ENCODE results near the gene PCDH19.

PCDH19 gene

DNA sequence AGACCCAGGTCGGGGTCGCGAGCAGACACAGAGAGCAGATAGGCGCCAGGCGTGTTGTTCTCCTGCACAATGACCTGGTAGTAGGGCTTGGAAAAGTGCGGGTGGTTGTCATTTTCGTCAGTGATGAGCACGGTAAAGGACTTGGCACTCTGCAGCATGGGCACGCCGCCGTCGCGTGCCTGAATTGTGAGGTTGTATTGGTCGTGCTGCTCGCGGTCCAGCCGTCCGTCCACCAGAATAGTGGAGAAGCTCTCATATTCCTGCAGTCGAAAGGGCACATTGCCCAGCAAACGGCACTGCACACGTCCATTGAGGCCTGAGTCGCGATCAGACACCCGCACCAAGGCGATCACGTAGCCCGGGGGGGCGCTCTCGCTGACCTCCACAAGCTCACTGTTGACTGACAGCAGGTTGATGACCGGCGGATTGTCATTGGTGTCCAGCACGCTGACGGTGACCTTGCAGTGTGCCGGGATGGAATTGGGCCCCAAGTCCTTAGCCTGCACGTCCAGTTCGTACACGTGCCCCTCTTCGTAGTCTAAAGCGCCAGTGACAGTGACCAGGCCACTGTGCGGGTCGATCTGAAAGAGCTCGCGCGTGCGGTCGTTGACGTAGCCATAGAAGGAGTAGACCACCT lies 2.8 kb downstream of the PCDH19 start:
- no peak for DNase-seq (ENCODE audit: low read depth)

DNA sequence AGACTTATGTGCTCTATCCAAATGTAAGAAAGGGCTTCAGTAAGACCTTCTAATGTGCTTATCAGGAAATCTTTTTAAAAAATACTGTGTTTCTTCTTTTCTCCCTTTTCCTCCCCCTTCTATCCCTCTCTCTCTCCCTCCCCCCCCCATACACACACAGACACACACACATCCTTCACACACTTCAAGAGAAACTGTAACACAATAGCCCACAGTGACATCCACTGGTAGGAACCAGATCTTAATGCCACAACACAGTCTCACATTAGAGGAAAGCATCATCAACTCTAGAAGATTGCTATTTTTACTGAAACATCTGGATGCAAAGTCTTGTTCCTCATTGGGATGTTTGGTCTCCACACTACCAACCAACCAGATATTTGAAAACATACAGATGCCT lies 4.6 kb downstream of the PCDH19 start:
- DNase-seq (ENCODE audit: low read depth): no peak

DNA sequence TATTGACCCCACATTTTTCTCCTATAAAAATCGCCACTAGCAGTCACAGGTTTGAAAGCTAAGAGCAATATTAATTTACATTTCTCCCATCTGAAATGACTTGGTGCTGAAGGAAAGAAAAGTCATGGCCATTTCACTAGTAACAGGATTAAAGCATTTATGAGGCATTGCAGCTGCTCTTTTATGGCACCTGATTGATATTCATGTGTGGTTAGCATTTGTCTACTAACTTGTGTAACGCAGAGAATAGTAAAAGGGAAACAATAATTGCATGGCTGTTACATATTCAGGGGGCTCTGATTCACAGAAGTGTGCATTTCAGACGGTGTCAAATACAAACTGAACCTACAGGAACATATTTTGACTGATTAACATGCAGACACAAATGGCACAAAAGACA lies 5.2 kb downstream of the PCDH19 start:
- no peak for DNase-seq (ENCODE audit: low read depth)

GRCh38 chrX:100395781-100396180 lies 14.3 kb downstream of the PCDH19 start:
- DNase-seq (ENCODE audit: low read depth): no peak

- no peak for DNase-seq (ENCODE audit: low read depth)
These were observed 28.5 kb downstream of the PCDH19 start for GRCh38 chrX:100381619-100382018.

GRCh38 chrX:100379388-100379986 lies 30.6 kb downstream of the PCDH19 start:
- no peak for DNase-seq (ENCODE audit: low read depth)

DNA sequence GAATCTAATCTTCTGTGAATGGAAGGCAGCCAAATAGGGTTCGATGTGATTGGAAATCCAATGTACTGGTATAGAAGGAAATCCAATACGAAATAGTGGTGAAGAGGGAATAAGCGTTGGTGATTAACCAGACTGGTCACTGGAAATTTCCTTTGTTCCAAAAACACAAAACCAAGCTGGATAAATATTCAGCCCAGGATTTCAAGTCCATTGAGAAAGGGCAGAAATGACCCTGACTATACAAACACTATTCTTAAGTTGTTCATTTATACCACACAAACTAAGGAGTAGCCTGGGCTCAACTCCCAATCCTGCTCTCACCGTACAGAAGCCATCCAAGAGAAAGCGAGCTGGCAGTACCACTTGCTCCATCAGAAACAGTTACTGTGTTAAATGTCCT lies 32.2 kb downstream of the PCDH19 start:
- no peak for DNase-seq (ENCODE audit: low read depth)

DNA sequence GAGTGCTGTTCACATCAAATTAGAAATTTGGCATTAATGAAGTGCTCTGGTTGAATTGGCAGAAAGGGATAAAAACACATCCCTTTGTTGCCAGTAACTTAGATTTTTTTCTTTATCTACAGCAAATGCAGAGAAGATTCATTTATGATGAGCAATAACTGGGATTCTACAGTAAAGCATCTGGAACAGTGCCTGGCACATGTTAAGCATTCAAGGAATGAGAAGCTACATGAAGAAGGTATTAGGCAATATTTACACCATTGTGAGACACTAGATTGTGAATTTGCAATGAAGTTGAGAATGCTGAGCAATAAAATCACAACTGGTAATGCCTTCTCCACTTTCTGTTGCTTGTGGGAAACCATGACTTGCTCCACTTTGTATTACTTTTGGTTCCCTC lies 33.5 kb downstream of the PCDH19 start:
- no peak for DNase-seq (ENCODE audit: low read depth)

DNA sequence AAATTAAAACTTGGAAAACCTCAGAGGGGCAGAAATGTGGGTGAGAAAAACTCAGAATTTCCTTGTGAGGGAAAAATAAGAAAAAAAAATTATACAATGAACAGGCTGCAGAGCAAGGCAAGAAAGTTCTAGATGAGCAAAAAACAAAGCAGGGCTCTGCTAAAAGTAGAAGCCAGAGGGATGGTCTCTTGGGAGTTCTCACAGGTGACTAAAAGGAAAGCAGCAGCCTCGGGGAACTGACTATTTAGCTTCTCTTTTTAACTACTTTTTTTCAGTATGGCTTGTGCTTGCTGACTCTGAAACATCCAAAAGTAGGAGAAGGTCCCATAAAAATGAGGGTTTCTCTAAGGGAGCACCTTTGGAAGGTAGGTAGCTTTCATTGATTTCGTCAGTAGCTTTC lies 36.4 kb downstream of the PCDH19 start:
- DNase-seq (ENCODE audit: low read depth): no peak

- DNase-seq (ENCODE audit: low read depth): no peak
These were observed 41.9 kb downstream of the PCDH19 start for GRCh38 chrX:100368167-100368566.

DNA sequence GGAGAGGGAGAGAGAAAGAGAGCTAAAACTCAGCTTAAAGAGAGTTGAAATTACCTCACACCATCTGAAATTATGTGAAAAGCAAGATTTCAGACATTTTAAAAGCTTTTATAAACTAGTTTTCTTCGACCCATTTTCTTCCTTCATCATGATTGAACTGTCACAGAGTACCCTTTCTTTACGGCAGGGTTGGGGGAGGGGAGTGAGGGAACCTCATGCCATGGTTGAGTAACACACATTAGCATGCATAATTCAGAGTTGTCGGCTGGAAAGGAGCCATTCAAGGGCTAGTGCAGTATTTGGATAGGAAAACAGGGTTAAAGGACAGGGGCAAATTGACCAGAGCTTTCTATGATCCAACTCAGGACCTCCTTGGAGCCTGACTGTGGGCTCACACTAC lies 46.2 kb downstream of the PCDH19 start:
- no peak for DNase-seq (ENCODE audit: low read depth)

DNA sequence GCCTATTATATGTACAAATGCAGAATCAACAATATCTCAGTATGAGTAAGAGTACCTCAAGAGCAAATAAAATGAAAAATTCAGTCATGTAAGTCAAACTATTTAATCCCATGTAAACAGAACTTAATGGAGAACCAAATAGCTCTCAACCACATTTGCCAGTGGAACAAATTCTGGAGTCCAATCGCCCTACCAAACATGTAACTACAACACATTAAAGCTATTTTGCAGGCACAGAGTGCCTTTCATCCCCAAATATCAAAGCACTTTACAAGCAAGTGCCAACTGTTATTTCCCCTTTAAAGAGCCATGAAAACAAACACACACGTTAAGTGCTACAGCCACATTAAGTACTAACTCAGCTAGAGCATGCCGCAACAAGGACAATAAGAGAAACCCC lies 51.3 kb downstream of the PCDH19 start:
- DNase-seq (ENCODE audit: low read depth): no peak

DNA sequence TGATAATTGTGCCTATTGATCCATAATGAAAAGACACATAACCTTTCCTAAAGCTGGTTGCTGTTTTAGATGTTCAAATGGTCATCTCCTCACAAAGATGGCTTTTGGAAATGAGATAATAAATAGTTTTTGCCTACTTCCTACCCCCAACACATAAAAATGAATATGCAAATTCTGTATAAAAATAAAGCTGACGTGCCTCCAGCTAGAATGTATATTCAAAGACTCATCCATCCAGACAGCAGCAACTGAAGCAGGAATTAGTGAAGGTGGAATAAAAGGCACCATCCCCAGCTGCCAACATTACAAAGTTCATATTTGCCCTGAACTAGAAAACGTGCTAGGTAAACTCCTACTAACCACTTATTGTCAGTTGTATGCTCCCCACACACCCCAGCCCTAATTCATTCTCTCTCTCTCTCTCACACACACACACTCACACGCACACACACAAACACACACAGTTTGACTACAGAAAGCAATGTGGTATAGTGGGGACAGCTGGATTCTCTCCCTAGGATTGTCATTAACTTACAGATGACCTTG lies 53.6 kb downstream of the PCDH19 start:
- DNase-seq (ENCODE audit: low read depth): no peak

- DNase-seq (ENCODE audit: low read depth): no peak
These were observed 54.4 kb downstream of the PCDH19 start for GRCh38 chrX:100355680-100356079.

GRCh38 chrX:100353326-100353725 lies 56.7 kb downstream of the PCDH19 start:
- DNase-seq (ENCODE audit: low read depth): no peak

DNA sequence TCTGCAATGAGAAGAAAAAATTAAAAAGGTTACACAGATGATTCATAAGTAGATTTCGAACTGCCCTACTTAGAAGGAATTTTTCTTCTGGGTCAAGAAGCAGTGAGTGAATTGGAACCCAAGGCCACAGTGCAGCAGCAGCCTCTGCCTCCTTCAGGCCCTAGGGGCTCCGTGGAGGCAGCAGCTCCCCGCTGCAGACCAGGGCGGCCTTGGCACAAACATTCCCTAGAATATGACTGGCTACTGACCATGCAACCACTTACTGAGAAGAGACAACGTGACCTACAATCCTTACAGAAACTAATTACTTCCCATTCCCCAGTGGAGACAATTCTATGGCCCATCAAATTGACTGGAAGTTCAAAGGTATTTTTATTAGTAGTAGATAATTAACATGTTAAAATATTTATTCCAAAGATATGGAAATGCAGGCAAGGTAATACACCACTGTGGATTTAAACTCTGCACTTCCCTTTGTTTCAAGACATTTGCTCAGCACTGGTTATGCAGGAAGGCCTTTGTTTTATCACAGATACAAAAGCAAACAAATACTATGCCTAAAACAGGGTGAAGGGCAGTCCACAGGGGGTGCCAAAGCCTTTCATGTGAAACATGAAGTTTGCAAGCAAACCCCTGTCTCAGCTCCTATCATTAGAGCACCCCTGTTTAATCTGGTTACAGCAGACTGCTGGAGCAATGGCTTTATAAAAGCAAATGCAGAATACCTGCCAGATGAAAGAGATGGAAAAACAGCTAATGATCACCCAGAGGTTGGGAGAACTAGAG lies 59.2 kb downstream of the PCDH19 start:
- DNase-seq (ENCODE audit: low read depth): no peak

- DNase-seq (ENCODE audit: low read depth): no peak
These were observed 60.7 kb downstream of the PCDH19 start for GRCh38 chrX:100349391-100349790.

- no peak for DNase-seq (ENCODE audit: low read depth)
These were observed 68.9 kb downstream of the PCDH19 start for GRCh38 chrX:100341142-100341510.

DNA sequence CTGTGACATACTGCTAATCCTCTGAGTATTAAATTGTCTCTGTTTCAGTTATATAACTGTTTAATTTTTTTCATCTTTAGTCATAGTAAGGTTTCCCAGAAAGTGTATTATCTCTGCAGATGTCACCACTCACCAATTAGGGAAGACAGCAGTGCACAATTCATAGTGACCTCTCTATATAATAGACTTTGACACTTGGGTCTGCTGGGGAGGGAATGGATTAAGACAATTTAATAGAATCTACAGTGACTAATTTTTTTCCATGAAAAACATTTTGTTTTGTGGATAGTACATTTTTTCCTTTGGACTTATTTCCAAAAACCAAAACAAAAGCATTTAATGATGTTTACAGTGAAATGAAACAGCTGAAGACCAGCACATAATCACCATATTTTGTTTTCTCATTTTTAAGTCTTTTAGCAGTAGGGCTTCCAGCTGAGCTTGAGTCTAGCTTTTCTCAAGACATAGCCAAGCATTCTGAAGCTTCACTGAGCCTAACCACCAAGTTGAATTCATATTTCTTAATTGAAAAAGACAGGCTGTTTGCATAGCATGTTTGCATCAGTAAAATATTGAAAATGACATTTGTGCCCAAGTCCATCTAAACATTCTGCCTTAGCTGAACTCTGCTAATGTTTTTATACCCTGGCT lies 69.5 kb downstream of the PCDH19 start:
- DNase-seq (ENCODE audit: low read depth): no peak

DNA sequence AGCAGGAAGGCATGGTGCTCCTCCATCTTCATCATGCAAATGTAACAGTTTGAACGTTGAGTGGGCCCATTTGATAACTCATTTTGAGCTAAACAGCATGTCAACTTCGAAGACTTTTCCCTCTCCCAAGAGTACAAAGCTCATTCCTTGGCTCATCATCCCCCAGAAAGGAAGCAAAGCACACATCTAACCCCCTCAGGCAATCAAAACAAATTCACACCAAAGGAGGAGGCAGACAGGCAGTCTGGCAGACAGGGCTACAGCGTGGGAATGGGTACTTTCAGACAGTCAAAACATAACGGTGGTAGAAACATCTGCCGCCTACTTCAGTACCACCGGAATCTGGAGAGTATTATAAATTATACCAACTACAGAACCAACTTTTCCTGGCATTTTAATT lies 81.7 kb downstream of the PCDH19 start:
- no peak for DNase-seq (ENCODE audit: low read depth)

DNA sequence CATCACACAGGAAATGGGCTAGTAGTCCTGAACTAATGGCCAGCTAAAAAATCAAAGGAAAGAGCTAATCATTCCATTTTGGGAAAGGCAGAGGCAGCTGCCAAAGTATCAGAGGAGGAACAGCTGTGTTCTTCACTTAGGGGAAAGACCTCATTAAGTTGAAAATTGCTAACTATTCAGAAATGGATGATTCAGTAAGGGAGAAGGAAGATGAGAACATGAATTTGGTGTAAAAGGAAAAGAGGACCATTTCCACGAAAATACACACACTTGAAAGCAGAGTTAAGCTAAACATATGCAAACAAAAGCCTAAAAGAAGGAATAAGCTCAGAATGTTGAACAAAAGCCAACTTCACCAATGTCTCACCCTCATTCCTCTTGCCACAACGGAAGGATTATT lies 90.4 kb downstream of the PCDH19 start:
- no peak for DNase-seq (ENCODE audit: low read depth)

GRCh38 chrX:100316987-100317386 lies 93.1 kb downstream of the PCDH19 start:
- DNase-seq (ENCODE audit: low read depth): no peak

- no peak for DNase-seq (ENCODE audit: low read depth)
These were observed 94.5 kb downstream of the PCDH19 start for GRCh38 chrX:100315566-100315965.

Measured in activated T-helper 9 cell treated with anti-CD3 and anti-CD28 coated beads, Interleukin-2, amount 50 U/mL, for 16 hours (primary cell).